Neuronal stem cell (in vitro differentiated cells): Measurements from ENCODE around the gene KRTAP4-7.

Experiments
- DNase-seq: peaks from one replicate; pipeline ENCODE4 v3.0.0-alpha.2; 2013; ENCODE audit warnings: low spot score
- H2AFZ ChIP-seq: one replicate; pipeline ENCODE4 v1.6.1; 2013; ENCODE audit warnings: mild to moderate bottlenecking, low read length, inconsistent platforms
- H2AK5ac ChIP-seq: 2 replicates; pipeline ENCODE4 v1.6.1; 2013; ENCODE audit warnings: low read depth, mild to moderate bottlenecking, inconsistent platforms, low read length, moderate library complexity, mixed read lengths
- H2BK120ac ChIP-seq: 2 replicates; pipeline ENCODE4 v1.6.1; 2013; ENCODE audit warnings: low read depth, mild to moderate bottlenecking, inconsistent platforms, low read length, moderate library complexity, mixed read lengths
- H2BK12ac ChIP-seq: one replicate; pipeline ENCODE4 v1.6.1; 2013; ENCODE audit warnings: low read length, inconsistent platforms
- H2BK15ac ChIP-seq: 2 replicates; pipeline ENCODE4 v1.6.1; 2013; ENCODE audit warnings: mild to moderate bottlenecking, low read length, inconsistent platforms, mixed read lengths
- H2BK5ac ChIP-seq: one replicate; pipeline ENCODE4 v1.6.1; 2013; ENCODE audit warnings: inconsistent platforms, mild to moderate bottlenecking, low read length, moderate library complexity
- H3K14ac ChIP-seq: one replicate; pipeline ENCODE4 v1.6.1; 2013; ENCODE audit warnings: low read length, inconsistent platforms
- H3K18ac ChIP-seq: 2 replicates; pipeline ENCODE4 v1.6.1; 2013; ENCODE audit warnings: low read length, inconsistent platforms
- H3K23ac ChIP-seq: 2 replicates; pipeline ENCODE4 v1.6.1; 2013; ENCODE audit warnings: low read depth, mild to moderate bottlenecking, mixed read lengths, low read length, inconsistent platforms; ENCODE audit not compliant: poor library complexity
- H3K27ac ChIP-seq: replicated peaks from 3 replicates; pipeline ENCODE4 v1.5.1; 2013; ENCODE audit warnings: low read length, inconsistent platforms
- H3K27me3 ChIP-seq, 3 experiments: 2 replicates each; pipeline ENCODE4 v1.6.1; 2013; ENCODE audit warnings: low read length in 3 of 3, mild to moderate bottlenecking in 2 of 3, inconsistent platforms in 1 of 3, low read depth in 1 of 3, mixed read lengths in 1 of 3, moderate library complexity in 1 of 3; ENCODE audit not compliant: control insufficient read depth in 3 of 3, insufficient read depth in 3 of 3
- H3K36me3 ChIP-seq, 2 donors: replicated peaks in 1 of 2; 2 replicates each; pipeline ENCODE4 v1.6.1; 2013; ENCODE audit warnings: low read length in 2 of 2; ENCODE audit not compliant: control insufficient read depth in 2 of 2, insufficient read depth in 2 of 2
- H3K4ac ChIP-seq: 2 replicates; pipeline ENCODE4 v1.6.1; 2013; ENCODE audit warnings: inconsistent platforms, mild to moderate bottlenecking, low read length, moderate library complexity
- H3K4me1 ChIP-seq, 2 donors: 1 replicate in 1 of 2; 2 replicates in 1 of 2; pipeline ENCODE4 v1.6.1; 2013; ENCODE audit warnings: low read length in 2 of 2, low read depth in 1 of 2; ENCODE audit not compliant: control insufficient read depth in 2 of 2, insufficient read depth in 1 of 2
- H3K4me2 ChIP-seq: one replicate; pipeline ENCODE4 v1.6.1; 2013; ENCODE audit warnings: mild to moderate bottlenecking, low read length, inconsistent platforms; ENCODE audit not compliant: insufficient read depth, poor library complexity, severe bottlenecking
- H3K4me3 ChIP-seq, 2 donors: 2 replicates each; pipeline ENCODE4 v1.5.1; 2013; ENCODE audit warnings: low read length in 2 of 2, mild to moderate bottlenecking in 2 of 2, inconsistent platforms in 1 of 2, moderate library complexity in 1 of 2
- H3K79me1 ChIP-seq: one replicate; pipeline ENCODE4 v1.6.1; 2013; ENCODE audit warnings: low read depth, mild to moderate bottlenecking, inconsistent platforms, low read length, moderate library complexity
- H3K9ac ChIP-seq: one replicate; pipeline ENCODE4 v1.6.1; 2013; ENCODE audit warnings: mild to moderate bottlenecking, low read depth, low read length, inconsistent platforms; ENCODE audit not compliant: poor library complexity
- H3K9me3 ChIP-seq, 2 donors: replicated peaks in 1 of 2; 2 replicates each; pipeline versions ENCODE3 to v1.6.1; 2013; ENCODE audit warnings: low read length in 2 of 2, mild to moderate bottlenecking in 2 of 2, inconsistent platforms in 1 of 2, low read depth in 1 of 2, mixed read lengths in 1 of 2, moderate library complexity in 1 of 2; ENCODE audit not compliant: control insufficient read depth in 2 of 2, insufficient read depth in 1 of 2
- H4K8ac ChIP-seq: one replicate; pipeline ENCODE4 v1.6.1; 2013; ENCODE audit warnings: low read depth, mild to moderate bottlenecking, inconsistent platforms, low read length, moderate library complexity
- H4K91ac ChIP-seq: one replicate; pipeline ENCODE4 v1.6.1; 2013; ENCODE audit warnings: low read length, low read depth, mild to moderate bottlenecking, inconsistent platforms; ENCODE audit not compliant: poor library complexity
- WGBS, 2 donors: extraction: QIAGEN DNeasy Blood & Tissue Kit; methylation state at CpG; one replicate each; pipeline ENCODE4 v1.1.7; 2013; ENCODE audit warnings: missing lambda C conversion rate in 2 of 2, mixed read lengths in 1 of 2; ENCODE audit not compliant: insufficient read length in 2 of 2, insufficient replicate concordance in 1 of 2; ENCODE audit errors: extremely low coverage in 2 of 2; 5-methylcytosine and 5-hydroxymethylcytosine counted together

Gene KRTAP4-7

DNA sequence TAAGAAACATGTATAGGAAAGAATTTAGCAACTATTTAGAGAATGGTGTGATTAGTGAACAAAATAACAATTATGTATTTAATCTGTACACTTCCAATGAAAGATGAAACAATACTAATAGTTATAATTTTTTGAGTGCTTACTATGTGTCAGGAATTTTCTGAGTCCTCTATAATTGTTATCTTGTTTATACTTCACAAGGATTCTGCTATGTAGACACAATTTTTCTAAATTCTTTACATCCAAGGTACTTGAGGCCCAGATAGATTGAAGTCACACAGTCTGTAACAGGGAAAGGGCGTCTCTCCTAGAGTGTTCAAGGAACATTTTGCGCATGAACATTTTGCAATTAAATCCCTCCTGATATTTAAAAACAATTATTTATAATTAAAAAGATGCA, 41.1 kb downstream of the KRTAP4-7 start:
- H2AFZ ChIP-seq = no peak overlapping the region
- no peaks in the 10 kb centered on the region for H3K9me3 ChIP-seq
- no peaks in the 10 kb centered on the region for H3K4me1 ChIP-seq
- H2BK120ac ChIP-seq = no peak overlapping the region
- H2AK5ac ChIP-seq = no peak overlapping the region
- no peak overlapping the region for H4K91ac ChIP-seq
- no peak overlapping the region for H3K18ac ChIP-seq
- H3K14ac ChIP-seq = no peak overlapping the region
- no peak overlapping the region for H3K27ac ChIP-seq
- no peak overlapping the region for H2BK5ac ChIP-seq
- H3K4ac ChIP-seq = no peak overlapping the region
- no peak overlapping the region for H3K23ac ChIP-seq
- H3K9ac ChIP-seq = no peak overlapping the region
- no peaks in the 10 kb centered on the region for H3K36me3 ChIP-seq
- H2BK15ac ChIP-seq = no peak overlapping the region
- H2BK12ac ChIP-seq = no peak overlapping the region
- no CpG with 5 or more reads among the region's 2 CpGs for WGBS, 2 donors
- no peak overlapping the region for H4K8ac ChIP-seq
- no peak overlapping the region for H3K4me3 ChIP-seq
- no peaks in the 10 kb centered on the region for H3K79me1 ChIP-seq
- H3K4me2 ChIP-seq = no peak overlapping the region
- DNase-seq = no peak
- no peaks in the 10 kb centered on the region for H3K27me3 ChIP-seq

DNA sequence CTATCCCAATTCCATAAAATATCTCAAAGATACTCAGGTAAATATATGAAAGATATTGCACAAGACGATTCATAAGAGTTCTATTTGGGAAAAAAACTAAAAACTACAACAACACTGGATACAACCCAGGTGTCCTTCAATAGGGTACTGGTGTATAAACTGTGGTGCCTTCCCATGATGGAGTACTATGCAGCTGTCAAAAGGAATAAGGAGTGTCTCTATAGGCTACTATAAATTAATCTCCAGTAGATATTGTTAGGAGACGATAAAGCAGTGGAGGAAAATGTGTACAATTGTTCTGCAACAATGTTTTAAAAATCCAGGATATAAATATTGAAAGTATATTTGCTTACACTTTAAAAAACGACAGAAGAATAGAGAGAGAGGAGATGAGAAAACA, 42.5 kb downstream of the KRTAP4-7 start:
- Histone ChIP-seq H3K4me1 (no peaks in the 10 kb centered on the region), H4K8ac (no peak overlapping the region), H4K91ac (no peak overlapping the region), H3K9ac (no peak overlapping the region), H3K4me2 (no peak overlapping the region), H3K4me3 (no peak overlapping the region), H3K27ac (no peak overlapping the region), H3K23ac (no peak overlapping the region), H2AK5ac (no peak overlapping the region), H3K14ac (no peak overlapping the region), H3K79me1 (no peaks in the 10 kb centered on the region), H3K27me3 (no peaks in the 10 kb centered on the region), H2BK15ac (no peak overlapping the region), H3K4ac (no peak overlapping the region), H2AFZ (no peak overlapping the region), H3K36me3 (no peaks in the 10 kb centered on the region), H3K18ac (no peak overlapping the region), H3K9me3 (no peaks in the 10 kb centered on the region), H2BK5ac (no peak overlapping the region), H2BK12ac (no peak overlapping the region), H2BK120ac (no peak overlapping the region)
- DNase-seq = no peak
- no CpG with 5 or more reads among the region's 3 CpGs for WGBS, 2 donors

DNA sequence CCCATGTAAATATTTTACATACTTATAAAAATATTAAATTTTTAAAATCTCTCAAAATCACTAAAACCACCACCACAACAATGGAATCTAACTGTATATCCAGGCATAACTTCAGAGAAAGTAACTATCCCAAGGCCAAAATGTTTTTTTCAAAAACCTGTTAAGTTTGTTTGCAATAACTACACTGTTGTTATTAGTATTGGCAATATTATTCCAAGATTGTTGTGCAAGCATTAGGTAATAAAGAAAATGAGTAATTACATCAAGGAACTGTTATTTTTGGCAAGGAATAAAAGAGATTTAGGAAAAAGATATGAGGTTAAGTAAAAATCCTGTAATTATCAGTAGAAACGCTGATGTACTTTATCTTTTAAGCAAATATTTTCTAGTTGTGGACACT, 43.4 kb downstream of the KRTAP4-7 start:
- no peaks in the 10 kb centered on the region for H3K27me3 ChIP-seq
- H3K9ac ChIP-seq = no peak overlapping the region
- no peak overlapping the region for H2BK120ac ChIP-seq
- H3K36me3 ChIP-seq = no peaks in the 10 kb centered on the region
- H3K4me2 ChIP-seq = no peak overlapping the region
- no peak overlapping the region for H2BK15ac ChIP-seq
- no peak overlapping the region for H2AFZ ChIP-seq
- H3K14ac ChIP-seq = no peak overlapping the region
- no peak overlapping the region for H4K91ac ChIP-seq
- no peak overlapping the region for H2BK5ac ChIP-seq
- H4K8ac ChIP-seq = no peak overlapping the region
- no peak overlapping the region for H3K4me3 ChIP-seq
- H3K9me3 ChIP-seq = no peaks in the 10 kb centered on the region
- H3K4ac ChIP-seq = no peak overlapping the region
- no peak overlapping the region for H3K18ac ChIP-seq
- no peak overlapping the region for H2BK12ac ChIP-seq
- H3K27ac ChIP-seq = no peak overlapping the region
- H3K23ac ChIP-seq = no peak overlapping the region
- no peak for DNase-seq
- H2AK5ac ChIP-seq = no peak overlapping the region
- H3K4me1 ChIP-seq = no peaks in the 10 kb centered on the region
- WGBS, 2 donors = no CpG with 5 or more reads among the region's 1 CpG
- no peaks in the 10 kb centered on the region for H3K79me1 ChIP-seq

DNA sequence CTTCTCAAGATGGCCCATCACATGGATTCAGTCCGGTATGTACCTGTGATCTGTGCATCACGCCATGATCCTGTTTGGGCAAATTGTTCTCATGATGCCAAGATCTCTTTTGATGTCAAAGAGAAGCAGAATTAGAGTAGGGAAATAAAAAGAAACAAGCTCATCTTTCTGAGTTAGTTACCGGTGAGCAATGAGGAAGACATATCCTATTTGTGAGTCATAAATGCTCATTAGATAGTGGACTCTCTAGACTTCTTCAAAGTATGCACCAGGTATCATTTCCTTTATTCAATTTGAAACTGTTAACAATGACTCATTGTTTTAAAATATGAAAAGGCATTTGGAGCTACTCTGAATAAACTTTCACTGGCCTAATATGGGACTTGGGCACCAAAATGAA, 48.0 kb downstream of the KRTAP4-7 start:
- Histone ChIP-seq H3K36me3 (no peaks in the 10 kb centered on the region), H4K91ac (no peak overlapping the region), H3K18ac (no peak overlapping the region), H3K79me1 (no peaks in the 10 kb centered on the region), H3K9me3 (no peaks in the 10 kb centered on the region), H3K27me3 (no peaks in the 10 kb centered on the region), H2BK120ac (no peak overlapping the region), H3K4me1 (no peaks in the 10 kb centered on the region), H2BK5ac (no peak overlapping the region), H3K23ac (no peak overlapping the region), H3K14ac (no peak overlapping the region), H2BK12ac (no peak overlapping the region), H3K9ac (no peak overlapping the region), H2BK15ac (no peak overlapping the region), H3K4ac (no peak overlapping the region), H3K27ac (no peak overlapping the region), H3K4me2 (no peak overlapping the region), H3K4me3 (no peak overlapping the region), H2AFZ (no peak overlapping the region), H2AK5ac (no peak overlapping the region), H4K8ac (no peak overlapping the region)
- WGBS, 2 donors = no CpG with 5 or more reads among the region's 3 CpGs
- DNase-seq = no peak
